GM12878 (cell line): ENCODE measurements around the gene SGCD.

Experiments used
- RCOR1 ChIP-seq: conservative IDR thresholded peaks from 2 replicates; pipeline ENCODE4 v1.6.1; 2012; ENCODE audit warnings: low read depth, low read length, improper control_type of control experiment
- SP1 ChIP-seq: IDR thresholded peaks from one replicate; pipeline ENCODE4 v1.6.1; 2011; ENCODE audit warnings: low read depth, low read length
- TF ChIP-seq, protein P1 (sequence below): IDR thresholded peaks from 2 replicates; pipeline ENCODE4 v1.6.1; 2011; ENCODE audit warnings: low read depth, low read length, improper control_type of control experiment, borderline replicate concordance
- TF ChIP-seq, protein P2 (sequence below): IDR thresholded peaks from 2 replicates; pipeline ENCODE4 v1.6.1; 2011; ENCODE audit warnings: low read depth, mild to moderate bottlenecking, low read length, moderate library complexity, borderline replicate concordance; ENCODE audit errors: extremely low read depth

DNA sequence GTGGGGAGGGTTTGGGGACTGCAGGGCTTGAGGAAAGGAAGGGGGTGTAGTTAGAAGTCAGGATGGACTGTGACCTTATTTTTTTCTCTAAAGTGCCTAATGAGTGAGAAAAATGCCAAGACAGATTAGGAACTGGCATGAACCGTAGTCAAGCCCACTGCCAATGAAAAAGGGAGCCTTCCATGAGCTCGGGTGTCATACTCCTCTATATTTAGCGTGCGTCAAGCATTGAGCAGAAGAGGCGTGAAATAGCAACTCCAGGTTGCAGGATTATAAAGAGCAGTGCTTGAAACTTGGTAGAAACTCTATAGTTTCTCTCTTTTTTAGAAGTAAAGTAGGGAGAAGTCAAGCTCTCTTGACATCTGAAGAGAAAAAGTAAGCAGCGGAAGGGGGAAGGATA lies 1.8 kb downstream of the SGCD start:
- TF ChIP-seq, protein P1, sequence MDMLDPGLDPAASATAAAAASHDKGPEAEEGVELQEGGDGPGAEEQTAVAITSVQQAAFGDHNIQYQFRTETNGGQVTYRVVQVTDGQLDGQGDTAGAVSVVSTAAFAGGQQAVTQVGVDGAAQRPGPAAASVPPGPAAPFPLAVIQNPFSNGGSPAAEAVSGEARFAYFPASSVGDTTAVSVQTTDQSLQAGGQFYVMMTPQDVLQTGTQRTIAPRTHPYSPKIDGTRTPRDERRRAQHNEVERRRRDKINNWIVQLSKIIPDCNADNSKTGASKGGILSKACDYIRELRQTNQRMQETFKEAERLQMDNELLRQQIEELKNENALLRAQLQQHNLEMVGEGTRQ = no peak
- TF ChIP-seq SP1 (no peak), RCOR1 (no peak)
- TF ChIP-seq, protein P2, sequence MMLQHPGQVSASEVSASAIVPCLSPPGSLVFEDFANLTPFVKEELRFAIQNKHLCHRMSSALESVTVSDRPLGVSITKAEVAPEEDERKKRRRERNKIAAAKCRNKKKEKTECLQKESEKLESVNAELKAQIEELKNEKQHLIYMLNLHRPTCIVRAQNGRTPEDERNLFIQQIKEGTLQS = no peak
